Esophagus squamous epithelium (tissue), 4 donors: ENCODE results near the gene CEP20.

ENCODE experiments used
- CTCF ChIP-seq, 6 experiments: fragments of 450-650 bp in 4 of 6; fragments of 200-600 bp in 2 of 6; sonication (generic) in 2 of 6; IDR thresholded peaks; one replicate each; pipeline ENCODE4 v1.5.1; 2016 to 2019; ENCODE audit warnings: antibody characterized with exemption in 6 of 6, mild to moderate bottlenecking in 4 of 6, moderate library complexity in 4 of 6
- POLR2A ChIP-seq, 4 donors: fragments of 450-650 bp; IDR thresholded peaks; one replicate each; pipeline ENCODE4 v1.6.1; 2017; ENCODE audit warnings: antibody characterized with exemption in 4 of 4, mild to moderate bottlenecking in 4 of 4, moderate library complexity in 3 of 4

- TF ChIP-seq CTCF (IDR thresholded peaks at IDR 0.05) (no peak), POLR2A (IDR thresholded peaks at IDR 0.05) (no peak)
These were observed 34.3 kb downstream of the CEP20 start for GRCh38 chr16:15854061-15854460.
